Tibial nerve (tissue), 4 donors: ENCODE measurements around the gene MRPL40.

Experiments
- EP300 ChIP-seq, 2 donors: sonication (generic); formaldehyde crosslinking; IDR thresholded peaks; one replicate each; pipeline ENCODE4 v1.6.1; 2017; ENCODE audit warnings: antibody characterized with exemption in 2 of 2, mild to moderate bottlenecking in 1 of 2
- POLR2A ChIP-seq, 2 donors: fragments of 450-650 bp; IDR thresholded peaks; one replicate each; pipeline ENCODE4 v1.6.1; 2017; ENCODE audit warnings: antibody characterized with exemption in 2 of 2, mild to moderate bottlenecking in 2 of 2, moderate library complexity in 2 of 2
- TF ChIP-seq, protein P1 (sequence below), 5 experiments: fragments of 200-600 bp in 3 of 5; fragments of 450-650 bp in 2 of 5; sonication (generic) in 3 of 5; IDR thresholded peaks; one replicate each; pipeline ENCODE4 v1.5.1; 2016 to 2019; ENCODE audit warnings: antibody characterized with exemption in 5 of 5, mild to moderate bottlenecking in 3 of 5, moderate library complexity in 2 of 5

GRCh38 chr22:19450363-19451175 lies 18.2 kb downstream of the MRPL40 start:
- TF ChIP-seq, protein P1, sequence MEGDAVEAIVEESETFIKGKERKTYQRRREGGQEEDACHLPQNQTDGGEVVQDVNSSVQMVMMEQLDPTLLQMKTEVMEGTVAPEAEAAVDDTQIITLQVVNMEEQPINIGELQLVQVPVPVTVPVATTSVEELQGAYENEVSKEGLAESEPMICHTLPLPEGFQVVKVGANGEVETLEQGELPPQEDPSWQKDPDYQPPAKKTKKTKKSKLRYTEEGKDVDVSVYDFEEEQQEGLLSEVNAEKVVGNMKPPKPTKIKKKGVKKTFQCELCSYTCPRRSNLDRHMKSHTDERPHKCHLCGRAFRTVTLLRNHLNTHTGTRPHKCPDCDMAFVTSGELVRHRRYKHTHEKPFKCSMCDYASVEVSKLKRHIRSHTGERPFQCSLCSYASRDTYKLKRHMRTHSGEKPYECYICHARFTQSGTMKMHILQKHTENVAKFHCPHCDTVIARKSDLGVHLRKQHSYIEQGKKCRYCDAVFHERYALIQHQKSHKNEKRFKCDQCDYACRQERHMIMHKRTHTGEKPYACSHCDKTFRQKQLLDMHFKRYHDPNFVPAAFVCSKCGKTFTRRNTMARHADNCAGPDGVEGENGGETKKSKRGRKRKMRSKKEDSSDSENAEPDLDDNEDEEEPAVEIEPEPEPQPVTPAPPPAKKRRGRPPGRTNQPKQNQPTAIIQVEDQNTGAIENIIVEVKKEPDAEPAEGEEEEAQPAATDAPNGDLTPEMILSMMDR (IDR thresholded peaks at IDR 0.05): no peak
- TF ChIP-seq EP300 (IDR thresholded peaks at IDR 0.05): no peak
- no peak for TF ChIP-seq POLR2A (IDR thresholded peaks at IDR 0.05)
